Measurements from ENCODE around the gene OTULIN.

The OTULIN gene

DNA sequence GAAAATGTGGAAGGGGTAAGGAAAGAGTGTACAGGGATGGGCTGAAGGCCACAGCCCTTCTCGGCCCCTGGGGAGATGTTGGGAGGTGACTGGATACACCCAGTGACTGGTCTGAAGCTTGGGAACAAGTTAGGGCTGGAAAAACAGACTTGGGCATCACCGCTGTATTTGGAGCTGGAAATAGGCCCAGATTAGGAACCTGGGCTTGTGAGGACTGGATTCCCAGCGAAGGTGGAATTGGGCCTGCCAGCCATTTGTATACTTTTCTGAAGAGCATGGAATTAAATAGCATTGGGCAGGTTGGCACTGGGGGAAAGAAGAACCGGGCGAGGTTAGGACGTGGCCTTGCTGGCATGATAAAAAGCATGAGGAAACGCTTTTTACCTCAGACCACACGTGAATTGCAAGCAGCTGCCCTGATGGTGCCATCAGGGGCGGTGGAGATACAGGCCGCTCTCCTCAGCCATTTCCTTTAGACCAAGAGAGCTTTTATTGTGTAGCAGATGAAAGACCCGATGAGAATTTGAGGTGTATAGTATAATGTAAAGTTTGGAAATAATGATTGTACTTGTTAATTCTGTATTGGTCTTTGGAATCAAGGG, 37.8 kb downstream of the OTULIN start:
- Histone ChIP-seq H3K27ac (no peak overlapping the region), H3K79me2 (ENCODE audit: insufficient read depth, low read depth) (no peaks in the 10 kb centered on the region), H3K4me3 (IDR thresholded peaks at IDR 0.05; ENCODE audit: insufficient read depth, low read depth, low read length) (no peak overlapping the region), H4K20me1 (ENCODE audit: insufficient read depth) (no peaks in the 10 kb centered on the region), H3K27me3 (ENCODE audit: insufficient read depth, low read depth) (no peaks in the 10 kb centered on the region), H3K36me3 (ENCODE audit: insufficient read depth) (peaks cover 4% of the 10 kb centered on the region; the same call in 1 of the 2 replicates), H3K9ac (no peak overlapping the region), H3K4me1 (ENCODE audit: low read depth, poor library complexity, severe bottlenecking) (no peaks in the 10 kb centered on the region), H3K4me2 (no peak overlapping the region), H2AFZ (ENCODE audit: low read depth) (no peak overlapping the region)
- TF ChIP-seq, protein P1, sequence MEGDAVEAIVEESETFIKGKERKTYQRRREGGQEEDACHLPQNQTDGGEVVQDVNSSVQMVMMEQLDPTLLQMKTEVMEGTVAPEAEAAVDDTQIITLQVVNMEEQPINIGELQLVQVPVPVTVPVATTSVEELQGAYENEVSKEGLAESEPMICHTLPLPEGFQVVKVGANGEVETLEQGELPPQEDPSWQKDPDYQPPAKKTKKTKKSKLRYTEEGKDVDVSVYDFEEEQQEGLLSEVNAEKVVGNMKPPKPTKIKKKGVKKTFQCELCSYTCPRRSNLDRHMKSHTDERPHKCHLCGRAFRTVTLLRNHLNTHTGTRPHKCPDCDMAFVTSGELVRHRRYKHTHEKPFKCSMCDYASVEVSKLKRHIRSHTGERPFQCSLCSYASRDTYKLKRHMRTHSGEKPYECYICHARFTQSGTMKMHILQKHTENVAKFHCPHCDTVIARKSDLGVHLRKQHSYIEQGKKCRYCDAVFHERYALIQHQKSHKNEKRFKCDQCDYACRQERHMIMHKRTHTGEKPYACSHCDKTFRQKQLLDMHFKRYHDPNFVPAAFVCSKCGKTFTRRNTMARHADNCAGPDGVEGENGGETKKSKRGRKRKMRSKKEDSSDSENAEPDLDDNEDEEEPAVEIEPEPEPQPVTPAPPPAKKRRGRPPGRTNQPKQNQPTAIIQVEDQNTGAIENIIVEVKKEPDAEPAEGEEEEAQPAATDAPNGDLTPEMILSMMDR (conservative IDR thresholded peaks at IDR 0.05; ENCODE audit: low read depth, low read length) = no peak

DNA sequence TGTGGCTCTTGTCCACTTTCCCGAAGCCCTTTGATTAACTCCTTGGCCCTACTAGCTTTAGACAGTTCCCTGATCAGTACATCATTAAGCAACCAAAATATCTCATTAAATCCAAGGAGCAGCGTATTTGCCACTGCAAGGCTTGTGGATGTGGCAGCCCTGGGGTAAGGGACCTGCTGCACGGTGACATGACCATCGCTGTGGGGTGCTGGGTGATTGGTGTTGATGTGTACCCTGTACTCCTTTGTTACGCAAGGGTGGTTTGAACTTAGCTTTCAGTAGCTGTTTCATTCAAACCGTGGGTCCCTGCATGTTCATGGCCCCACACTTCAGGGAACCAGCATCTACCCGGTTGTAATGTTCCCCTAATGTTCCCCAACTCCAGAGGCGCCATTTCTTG, 41.0 kb downstream of the OTULIN start:
- H3K4me3 ChIP-seq (IDR thresholded peaks at IDR 0.05; ENCODE audit: insufficient read depth, low read depth, low read length) = no peak overlapping the region
- H3K4me1 ChIP-seq (ENCODE audit: low read depth, poor library complexity, severe bottlenecking) = no peaks in the 10 kb centered on the region
- no peaks in the 10 kb centered on the region for H4K20me1 ChIP-seq (ENCODE audit: insufficient read depth)
- no peaks in the 10 kb centered on the region for H3K79me2 ChIP-seq (ENCODE audit: insufficient read depth, low read depth)
- TF ChIP-seq, protein P1 (conservative IDR thresholded peaks at IDR 0.05; ENCODE audit: low read depth, low read length) = no peak
- H2AFZ ChIP-seq (ENCODE audit: low read depth) = no peak overlapping the region
- no peaks in the 10 kb centered on the region; the same call in 1 of the 2 replicates for H3K36me3 ChIP-seq (ENCODE audit: insufficient read depth)
- H3K4me2 ChIP-seq = no peak overlapping the region
- H3K9ac ChIP-seq = no peak overlapping the region
- H3K27ac ChIP-seq = no peak overlapping the region
- H3K27me3 ChIP-seq (ENCODE audit: insufficient read depth, low read depth) = no peaks in the 10 kb centered on the region

DNA sequence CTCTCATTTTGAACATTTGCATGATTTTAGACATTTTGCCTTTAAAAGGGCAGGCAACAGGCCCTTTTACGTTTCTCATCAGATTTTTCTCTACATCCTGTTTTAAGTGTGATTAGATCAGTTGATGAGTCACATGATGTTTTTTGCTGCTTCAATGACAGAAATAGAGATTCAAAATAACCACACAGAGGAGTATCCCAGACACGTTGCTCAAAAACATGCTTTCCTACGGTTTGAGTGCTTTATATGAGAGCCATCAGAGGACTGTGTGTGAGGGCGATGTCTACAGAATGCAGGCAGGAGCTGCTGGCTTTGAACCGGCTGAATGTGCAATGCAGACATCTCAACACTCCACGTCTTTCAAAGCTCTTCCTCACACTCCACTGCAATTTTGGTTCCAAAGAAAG, 42.1 kb downstream of the OTULIN start:
- no peaks in the 10 kb centered on the region; the same call in 1 of the 2 replicates for H3K36me3 ChIP-seq (ENCODE audit: insufficient read depth)
- H2AFZ ChIP-seq (ENCODE audit: low read depth) = no peak overlapping the region
- H3K4me1 ChIP-seq (ENCODE audit: low read depth, poor library complexity, severe bottlenecking) = no peaks in the 10 kb centered on the region
- no peaks in the 10 kb centered on the region for H3K27me3 ChIP-seq (ENCODE audit: insufficient read depth, low read depth)
- no peak overlapping the region for H3K27ac ChIP-seq
- TF ChIP-seq, protein P1 (conservative IDR thresholded peaks at IDR 0.05; ENCODE audit: low read depth, low read length) = no peak
- no peak overlapping the region for H3K9ac ChIP-seq
- H3K79me2 ChIP-seq (ENCODE audit: insufficient read depth, low read depth) = no peaks in the 10 kb centered on the region
- no peaks in the 10 kb centered on the region for H4K20me1 ChIP-seq (ENCODE audit: insufficient read depth)
- H3K4me2 ChIP-seq = no peak overlapping the region
- H3K4me3 ChIP-seq (IDR thresholded peaks at IDR 0.05; ENCODE audit: insufficient read depth, low read depth, low read length) = no peak overlapping the region

DNA sequence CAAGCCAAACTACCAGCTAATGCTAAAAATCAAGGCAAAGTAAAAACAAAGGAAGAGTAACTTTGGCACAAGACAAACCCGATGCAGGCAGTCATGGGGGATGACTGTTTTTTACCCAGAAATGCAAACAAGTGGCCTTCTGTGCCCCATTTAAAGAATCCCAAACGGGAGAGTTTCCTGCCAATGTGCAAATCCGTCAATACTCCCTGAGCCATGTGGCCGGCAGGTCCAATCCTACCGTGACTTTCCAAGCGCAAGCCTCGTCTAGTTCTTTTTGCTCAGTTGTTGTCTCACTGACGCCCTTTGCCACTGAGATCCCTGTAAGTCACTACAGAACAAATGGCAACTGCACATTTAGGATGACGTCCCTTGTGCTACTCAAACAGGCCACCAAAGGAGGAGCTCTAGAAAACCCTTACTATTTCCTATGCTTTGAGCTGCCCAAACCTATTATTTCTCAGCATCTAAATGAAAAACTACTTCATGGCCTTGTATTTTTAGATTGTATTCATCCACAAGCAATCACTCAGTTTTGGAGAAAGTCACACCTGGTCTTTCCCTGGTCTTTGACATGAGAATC, 43.4 kb downstream of the OTULIN start:
- Histone ChIP-seq H2AFZ (ENCODE audit: low read depth) (no peak overlapping the region), H3K4me2 (no peak overlapping the region), H3K4me3 (IDR thresholded peaks at IDR 0.05; ENCODE audit: insufficient read depth, low read depth, low read length) (no peak overlapping the region), H3K27ac (no peak overlapping the region), H3K79me2 (ENCODE audit: insufficient read depth, low read depth) (no peaks in the 10 kb centered on the region), H3K27me3 (ENCODE audit: insufficient read depth, low read depth) (no peaks in the 10 kb centered on the region), H3K4me1 (ENCODE audit: low read depth, poor library complexity, severe bottlenecking) (no peaks in the 10 kb centered on the region), H4K20me1 (ENCODE audit: insufficient read depth) (no peaks in the 10 kb centered on the region), H3K9ac (no peak overlapping the region), H3K36me3 (ENCODE audit: insufficient read depth) (no peaks in the 10 kb centered on the region; the same call in 1 of the 2 replicates)
- TF ChIP-seq, protein P1 (conservative IDR thresholded peaks at IDR 0.05; ENCODE audit: low read depth, low read length) = no peak

All from KMS-11 (cell line).